Activated naive CD4-positive, alpha-beta T cell treated with anti-CD3 and anti-CD28 coated beads, Interleukin-2, amount 10 ng/mL, durations not matched to agents 5 hours and 36 hours (primary cell): Measurements from ENCODE around the gene KIF5C. TPM values are rescaled to one million over a fixed set of nuclear protein-coding genes. Genes with fewer than 3 reads are reported as not detected.

ENCODE experiments used
- total RNA-seq, 2 experiments: library from RNA; stranded (reverse); gene quantifications; one replicate each; pipeline ENCODE4 v1.2.3, GENCODE V29; 2021

KIF5C gene
- total RNA-seq: 1 to 10 TPM; 2.9 to 4.8 TPM

GRCh38 chr2:148874868-148875341, at the start of gene KIF5C:
KIF5C (plus strand) TSS chr2:148875227; CDS start chr2:148875618, 391 bp downstream.

GRCh38 chr2:149038442-149039212, 163.6 kb downstream of the KIF5C start, which contains the start of gene LYPD6B:
LYPD6B (plus strand) TSS chr2:149038699; CDS start chr2:149130949, 92,250 bp downstream.

Other genes starting within 250 kb of the KIF5C start
- gene EPC2, start 230.5 kb upstream of the KIF5C start, total RNA-seq: 10 to 100 TPM; 35.4 to 36.6 TPM
- gene LYPD6B, start 163.5 kb downstream of the KIF5C start, total RNA-seq: not detected